MM.1S (cell line): ENCODE measurements around the gene HDAC9.

Experiments used
- CTCF ChIP-seq: fragments of 300-600 bp; sonication (generic); IDR thresholded peaks from 2 replicates; pipeline ENCODE4 v1.5.1; 2016; ENCODE audit warnings: antibody characterized with exemption, low read length, mixed read lengths
- EZH2 ChIP-seq: fragments of 300-600 bp; sonication (generic); optimal IDR thresholded peaks from 2 replicates; pipeline ENCODE3; 2017; ENCODE audit warnings: low read depth, mild to moderate bottlenecking, antibody characterized with exemption, low read length, mixed read lengths
- EZH2phosphoT487 ChIP-seq: fragments of 300-600 bp; sonication (generic); IDR thresholded peaks from 2 replicates; pipeline ENCODE4 v1.6.1; 2018; ENCODE audit warnings: antibody characterized with exemption, low read length

DNA sequence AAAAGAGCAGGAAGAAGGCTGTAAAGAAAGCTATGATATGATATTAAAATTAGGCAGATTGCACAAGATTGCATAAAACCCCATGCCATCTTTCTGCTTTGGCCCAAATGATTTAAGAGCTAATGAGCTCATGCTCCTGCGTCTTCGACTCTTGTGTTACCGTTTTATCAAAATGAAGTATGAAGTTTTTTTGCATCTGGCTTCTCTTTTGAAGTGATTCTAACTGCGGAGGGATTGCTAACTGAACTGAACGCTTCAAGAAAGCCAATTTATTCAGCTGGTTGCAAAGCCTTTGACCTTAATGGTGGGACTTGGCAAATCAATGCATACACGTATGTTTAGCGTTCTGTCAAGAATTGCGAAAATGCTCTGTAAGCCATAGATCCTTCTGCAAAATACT, 339.0 kb downstream of the HDAC9 start:
- TF ChIP-seq CTCF, result no peak
- TF ChIP-seq EZH2phosphoT487, result no peak
- no peak for TF ChIP-seq EZH2
